Vagina (tissue), 2 donors: ENCODE measurements around the gene CCNF.
"Not testable (repeated sequence)": the region's sequence is repeated elsewhere in the genome, so short reads cannot be mapped to it uniquely, and the experiment has no call there.

ENCODE experiments used
- POLR2AphosphoS5 ChIP-seq, 2 donors: sonication (generic); formaldehyde crosslinking; IDR thresholded peaks; one replicate each; pipeline ENCODE4 v1.9.0; 2017; ENCODE audit warnings: antibody characterized with exemption in 2 of 2, mild to moderate bottlenecking in 2 of 2, low read depth in 1 of 2; ENCODE audit not compliant: insufficient read depth in 1 of 2
- TF ChIP-seq, protein P1 (sequence below), 3 experiments: fragments of 450-650 bp in 2 of 3; fragments of 200-600 bp in 1 of 3; sonication (generic) in 1 of 3; IDR thresholded peaks; one replicate each; pipeline ENCODE4 v1.5.1; 2017 to 2019; ENCODE audit warnings: antibody characterized with exemption in 3 of 3, mild to moderate bottlenecking in 2 of 3, moderate library complexity in 2 of 3

- TF ChIP-seq POLR2AphosphoS5 (IDR thresholded peaks at IDR 0.05; ENCODE audit: insufficient read depth in 1 of 2, low read depth in 1 of 2): not testable (repeated sequence)
- TF ChIP-seq, protein P1, sequence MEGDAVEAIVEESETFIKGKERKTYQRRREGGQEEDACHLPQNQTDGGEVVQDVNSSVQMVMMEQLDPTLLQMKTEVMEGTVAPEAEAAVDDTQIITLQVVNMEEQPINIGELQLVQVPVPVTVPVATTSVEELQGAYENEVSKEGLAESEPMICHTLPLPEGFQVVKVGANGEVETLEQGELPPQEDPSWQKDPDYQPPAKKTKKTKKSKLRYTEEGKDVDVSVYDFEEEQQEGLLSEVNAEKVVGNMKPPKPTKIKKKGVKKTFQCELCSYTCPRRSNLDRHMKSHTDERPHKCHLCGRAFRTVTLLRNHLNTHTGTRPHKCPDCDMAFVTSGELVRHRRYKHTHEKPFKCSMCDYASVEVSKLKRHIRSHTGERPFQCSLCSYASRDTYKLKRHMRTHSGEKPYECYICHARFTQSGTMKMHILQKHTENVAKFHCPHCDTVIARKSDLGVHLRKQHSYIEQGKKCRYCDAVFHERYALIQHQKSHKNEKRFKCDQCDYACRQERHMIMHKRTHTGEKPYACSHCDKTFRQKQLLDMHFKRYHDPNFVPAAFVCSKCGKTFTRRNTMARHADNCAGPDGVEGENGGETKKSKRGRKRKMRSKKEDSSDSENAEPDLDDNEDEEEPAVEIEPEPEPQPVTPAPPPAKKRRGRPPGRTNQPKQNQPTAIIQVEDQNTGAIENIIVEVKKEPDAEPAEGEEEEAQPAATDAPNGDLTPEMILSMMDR (IDR thresholded peaks at IDR 0.05): not testable (repeated sequence)
Observed at GRCh38 chr16:2435236-2435635, 6.0 kb downstream of the CCNF start.
